Heart right ventricle (tissue), 16 donors: ENCODE data around the gene OR8K5. TPM values are rescaled to one million over a fixed set of nuclear protein-coding genes. Genes with fewer than 3 reads are reported as not detected.
"Not testable (repeated sequence)": the region's sequence is repeated elsewhere in the genome, so short reads cannot be mapped to it uniquely, and the experiment has no call there.

Experiments
- ATAC-seq, 8 donors: fragments of 200-7000 bp; cut with Tn5 transposase; one replicate each; pipeline ENCODE4 v1.9.1; 2020; ENCODE audit warnings: mild to moderate bottlenecking in 8 of 8, moderate library complexity in 8 of 8, moderate number of reproducible peaks in 1 of 8
- DNase-seq, 2 donors: peaks; one replicate each; pipeline ENCODE4 v3.0.0-alpha.2; 2020
- H3K27ac ChIP-seq, 10 donors: fragments of 200-600 bp; sonication (generic) in 2 of 10; one replicate each; pipeline versions ENCODE4 v1.5.0 to v1.8.0; 2020 to 2022; ENCODE audit warnings: mild to moderate bottlenecking in 3 of 10
- H3K27me3 ChIP-seq, 7 donors: fragments of 200-600 bp; one replicate each; pipeline ENCODE4 v1.8.0; 2021 to 2022; ENCODE audit warnings: mild to moderate bottlenecking in 2 of 7
- H3K36me3 ChIP-seq, 9 donors: fragments of 200-600 bp; sonication (generic) in 1 of 9; one replicate each; pipeline versions ENCODE4 v1.5.0 to v1.8.0; 2020 to 2022; ENCODE audit warnings: mild to moderate bottlenecking in 2 of 9
- H3K4me1 ChIP-seq, 9 donors: fragments of 200-600 bp; sonication (generic) in 1 of 9; one replicate each; pipeline versions ENCODE4 v1.5.0 to v1.8.0; 2020 to 2022; ENCODE audit warnings: mild to moderate bottlenecking in 4 of 9
- H3K4me3 ChIP-seq, 10 donors: fragments of 200-600 bp; sonication (generic) in 2 of 10; one replicate each; pipeline versions ENCODE4 v1.5.0 to v1.8.0; 2020 to 2022; ENCODE audit warnings: mild to moderate bottlenecking in 7 of 10, moderate library complexity in 2 of 10
- H3K9me3 ChIP-seq, 11 donors: fragments of 200-600 bp in 10 of 11; sonication (generic) in 2 of 11; one replicate each; pipeline versions ENCODE4 v1.5.0 to v1.8.0; 2013 to 2022; ENCODE audit warnings: mild to moderate bottlenecking in 2 of 11, control low read depth in 1 of 11, moderate library complexity in 1 of 11
- CTCF ChIP-seq, 9 donors: fragments of 200-600 bp; sonication (generic) in 2 of 9; IDR thresholded peaks; one replicate each; pipeline versions ENCODE4 v1.5.0 to v1.8.0; 2021 to 2022; ENCODE audit warnings: antibody characterized with exemption in 9 of 9, mild to moderate bottlenecking in 5 of 9, moderate library complexity in 1 of 9
- WGBS, 2 donors: extraction: QIAGEN DNeasy Blood & Tissue Kit; methylation state at CpG; one replicate each; pipeline ENCODE4 v1.1.7; 2013; ENCODE audit warnings: inconsistent platforms in 1 of 2; 5-methylcytosine and 5-hydroxymethylcytosine counted together
- intact Hi-C, 10 donors: fragments of 100-400 bp; cut with DNase I; formaldehyde crosslinking; loops; one replicate each; pipeline versions ENCODE4 v1.11.1 to v1.14.2; 2022
- polyA plus RNA-seq, 2 donors: library from polyadenylated mRNA; stranded (reverse); fragments of 200-250 nt; gene quantifications; one replicate each; pipeline ENCODE4 v1.2.3, GENCODE V29; 2013
- total RNA-seq, 10 donors: library from RNA; stranded (reverse); fragmentation: NEBNext Ultra II Directional in 3 of 10; extraction: Animal tissue kit (Norgen Biotek cat#: 25700) in 3 of 10; gene quantifications; one replicate each; pipeline versions ENCODE4 v1.2.1 to v1.2.4, GENCODE V29; 2021 to 2023
- donor health status: Arrhythmogenic right ventricular cardiomyopathy.
- donor health status: ischemic (EF 13 %, LVEDD 7.1; RV severe dilation, severe dysfunction).
- donor health status: healthy with polysubstance abuse.
- donor health status: DM: no; HTN: yes; CAD: no.
- donor health status: DM: no; HTN: no; CAD: no.
- donor health status: ischemic (EF 25% LVEDD 6.9; RV normal size, moderate dysfunction).
- donor health status: ischemic (EF 25% LVEDD 5.7; RV mildly dilated, moderate dysfunction).
- donor health status: healthy.
- donor health status: DM: yes; HTN: yes; CAD: no.
- donor health status: Ischemic cardiomyopathy.
- donor health status: ischemic (EF 35%, LVEDD 5.7; RV mildly dilated, moderate dysfunction).
- donor health status: nonischemic (EF 11% LVEDD 7.7; RV severe dilation, severe dysfunction).
- donor health status: DM: yes; HTN: yes; CAD: no.
- donor health status: PGD.
- donor health status: ischemic (EF 29% LVEDD 5.4; RV normal size, mild dysfunction).
- donor health status: nonischemic (EF 23%, LVEDD 6.1; RV moderate dilation, normal function).

The OR8K5 gene
- total and polyA plus RNA-seq, 12 donors = not detected

- Histone ChIP-seq H3K4me1 (no peaks in the 10 kb centered on the region), H3K9me3 (peaks cover 0 to 18% (median 0%) of the 10 kb centered on the region in 11 donors)
- TF ChIP-seq CTCF (IDR thresholded peaks at IDR 0.05) = no peak
These were observed 3.7 kb upstream of the OR8K5 start for GRCh38 chr11:56163804-56164203.

GRCh38 chr11:56152333-56152732 lies 7.8 kb downstream of the OR8K5 start:
- intact Hi-C loops = no loop called here
- Histone ChIP-seq H3K27ac (no peak overlapping the region), H3K9me3 (peaks cover 0 to 83% (median 7%) of the 10 kb centered on the region in 11 donors), H3K36me3 (no peaks in the 10 kb centered on the region), H3K27me3 (no peaks in the 10 kb centered on the region), H3K4me3 (no peak overlapping the region), H3K4me1 (no peaks in the 10 kb centered on the region)
- 91 to 94% methylated on average over 15 of the region's 15 CpGs for whole genome bisulfite sequencing, 2 donors
- DNase-seq = no peak
- no peak for ATAC-seq
- TF ChIP-seq CTCF (IDR thresholded peaks at IDR 0.05) = no peak

More at GRCh38 chr11:56163804-56164203, 3.7 kb upstream of the OR8K5 start:
- no peak overlapping the region for H3K27ac ChIP-seq
- intact Hi-C loops = no loop called here
- H3K4me3 ChIP-seq = no peak overlapping the region
- ATAC-seq (no peak), DNase-seq (no peak)
- WGBS, 2 donors = 36 to 61% methylated on average over 3 of the region's 3 CpGs
- H3K27me3 ChIP-seq = no peaks in the 10 kb centered on the region
- no peaks in the 10 kb centered on the region for H3K36me3 ChIP-seq

GRCh38 chr11:56151376-56151775 lies 8.7 kb downstream of the OR8K5 start:
- no peaks in the 10 kb centered on the region for H3K36me3 ChIP-seq
- intact Hi-C loops = no loop called here
- H3K4me3 ChIP-seq = no peak overlapping the region
- ATAC-seq (no peak), DNase-seq (no peak)
- H3K27me3 ChIP-seq = no peaks in the 10 kb centered on the region
- H3K27ac ChIP-seq = no peak overlapping the region
- H3K9me3 ChIP-seq = peaks cover 0 to 83% (median 6%) of the 10 kb centered on the region in 11 donors
- no peaks in the 10 kb centered on the region for H3K4me1 ChIP-seq
- 59 to 60% methylated on average over 1 of the region's 1 CpG for WGBS, 2 donors
- no peak for TF ChIP-seq CTCF (IDR thresholded peaks at IDR 0.05)

DNA sequence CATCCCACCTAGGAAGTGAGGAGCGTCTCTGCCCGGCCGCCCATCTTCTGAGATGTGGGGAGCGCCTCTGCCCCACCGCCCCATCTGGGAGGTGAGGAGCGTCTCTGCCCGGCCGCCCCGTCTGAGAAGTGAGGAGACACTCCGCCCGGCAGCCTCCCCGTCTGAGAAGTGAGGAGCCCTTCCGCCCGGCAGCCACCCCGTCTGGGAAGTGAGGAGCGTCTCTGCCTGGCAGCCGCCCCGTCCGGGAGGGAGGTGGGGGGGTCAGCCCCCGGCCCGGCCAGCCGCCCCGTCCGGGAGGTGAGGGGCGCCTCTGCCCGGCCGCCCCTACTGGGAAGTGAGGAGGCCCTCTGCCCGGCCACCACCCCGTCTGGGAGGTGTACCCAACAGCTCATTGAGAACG lies 16.4 kb downstream of the OR8K5 start:
- WGBS, 2 donors = 92 to 94% methylated on average over 18 to 27 of the region's 30 CpGs
- DNase-seq, H3K4me3 ChIP-seq: not testable (repeated sequence)

DNA sequence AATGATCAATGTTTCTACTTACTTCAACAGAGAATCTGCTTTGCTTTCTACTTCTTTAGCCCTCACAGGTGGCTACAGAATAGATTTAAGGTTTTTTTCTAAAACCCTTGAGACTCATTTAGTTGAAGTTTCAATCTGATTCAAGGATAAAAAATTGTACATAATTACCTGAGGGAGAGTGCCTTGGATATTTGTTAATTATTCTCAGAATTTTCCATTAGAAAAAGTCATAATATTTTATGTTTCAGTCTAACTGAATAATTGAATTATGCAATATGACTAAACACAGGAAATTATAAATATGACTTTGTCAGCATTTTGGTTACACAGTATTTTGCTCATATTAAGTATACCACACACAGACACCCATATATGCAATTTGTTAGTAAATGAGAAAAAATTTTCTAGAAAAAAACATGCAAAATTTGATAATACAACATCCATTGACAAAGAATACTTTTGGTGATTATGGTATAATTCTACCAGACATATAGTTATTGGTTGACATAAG lies 19.9 kb downstream of the OR8K5 start, which contains the start of gene OR8J3:
TSS of gene OR8J3 (minus strand) at position 51 of the 511 bp plus-strand sequence. CDS start 2,483 bp downstream, outside the sequence.
- intact Hi-C loops = no loop called here
- no peak for DNase-seq
- Histone ChIP-seq H3K27me3 (no peaks in the 10 kb centered on the region), H3K27ac (no peak within 1 kb of the TSS), H3K4me3 (no peak within 1 kb of the TSS), H3K36me3 (no peaks in the 10 kb centered on the region), H3K9me3 (peaks cover 0 to 13% (median 0%) of the 10 kb centered on the region in 11 donors), H3K4me1 (no peaks in the 10 kb centered on the region)
- no peak for ATAC-seq
- no peak for TF ChIP-seq CTCF (IDR thresholded peaks at IDR 0.05)

More for the DNA sequence above, 16.4 kb downstream of the OR8K5 start:
- intact Hi-C loops, H3K27ac ChIP-seq, ATAC-seq, H3K27me3 ChIP-seq, H3K36me3 ChIP-seq, H3K4me1 ChIP-seq: not testable (repeated sequence)
- peaks cover 0 to 31% (median 0%) of the 10 kb centered on the region in 11 donors for H3K9me3 ChIP-seq
